GM19043 (cell line): Measurements from ENCODE around the gene GEMIN7.
"Not testable (repeated sequence)": the region's sequence is repeated elsewhere in the genome, so short reads cannot be mapped to it uniquely, and the experiment has no call there.

ENCODE experiments used
- ATAC-seq: cut with Tn5 transposase; IDR thresholded peaks from one replicate; pipeline ENCODE4 v1.9.1; 2021; ENCODE audit warnings: low read depth; ENCODE audit not compliant: unreplicated experiment

GEMIN7 gene

DNA sequence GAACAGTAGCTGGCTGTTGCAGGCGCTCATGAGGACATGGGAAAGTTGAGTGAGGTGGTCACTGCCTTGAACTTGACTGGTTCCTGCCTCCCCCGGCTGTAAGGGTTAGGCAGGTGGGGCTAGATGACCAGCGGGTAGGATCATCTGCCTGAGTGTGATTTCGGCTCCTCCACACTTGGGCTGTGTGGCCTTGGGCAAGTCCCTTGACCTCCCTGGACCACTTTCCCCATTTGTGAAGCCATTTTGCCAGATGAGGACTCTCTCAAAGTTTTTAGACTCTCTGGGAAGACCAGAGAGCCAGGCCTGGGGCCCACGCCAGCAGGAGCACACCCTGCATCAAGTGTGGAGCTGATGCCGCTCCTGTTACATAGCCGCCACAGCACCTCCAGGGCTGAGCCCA lies 23.4 kb downstream of the GEMIN7 start:
- ATAC-seq: no peak

DNA sequence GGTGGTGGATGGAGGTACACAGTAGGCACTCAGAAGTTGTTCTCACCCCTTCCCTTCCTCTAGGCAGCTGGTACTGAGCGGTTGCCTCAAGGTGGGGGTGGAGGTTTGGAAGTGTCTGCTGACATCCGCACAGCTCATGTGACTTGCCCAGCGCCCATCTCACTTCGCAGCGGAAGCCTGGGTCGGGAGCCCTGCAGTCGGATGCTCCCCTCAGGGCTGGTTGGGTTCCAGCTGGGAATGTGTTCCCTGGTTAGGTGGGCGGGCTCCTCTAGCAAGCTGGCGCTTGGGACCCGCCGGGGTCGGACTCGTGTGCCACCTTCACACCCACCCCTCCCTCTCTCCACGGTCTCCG lies 24.1 kb downstream of the GEMIN7 start:
- no peak for ATAC-seq

DNA sequence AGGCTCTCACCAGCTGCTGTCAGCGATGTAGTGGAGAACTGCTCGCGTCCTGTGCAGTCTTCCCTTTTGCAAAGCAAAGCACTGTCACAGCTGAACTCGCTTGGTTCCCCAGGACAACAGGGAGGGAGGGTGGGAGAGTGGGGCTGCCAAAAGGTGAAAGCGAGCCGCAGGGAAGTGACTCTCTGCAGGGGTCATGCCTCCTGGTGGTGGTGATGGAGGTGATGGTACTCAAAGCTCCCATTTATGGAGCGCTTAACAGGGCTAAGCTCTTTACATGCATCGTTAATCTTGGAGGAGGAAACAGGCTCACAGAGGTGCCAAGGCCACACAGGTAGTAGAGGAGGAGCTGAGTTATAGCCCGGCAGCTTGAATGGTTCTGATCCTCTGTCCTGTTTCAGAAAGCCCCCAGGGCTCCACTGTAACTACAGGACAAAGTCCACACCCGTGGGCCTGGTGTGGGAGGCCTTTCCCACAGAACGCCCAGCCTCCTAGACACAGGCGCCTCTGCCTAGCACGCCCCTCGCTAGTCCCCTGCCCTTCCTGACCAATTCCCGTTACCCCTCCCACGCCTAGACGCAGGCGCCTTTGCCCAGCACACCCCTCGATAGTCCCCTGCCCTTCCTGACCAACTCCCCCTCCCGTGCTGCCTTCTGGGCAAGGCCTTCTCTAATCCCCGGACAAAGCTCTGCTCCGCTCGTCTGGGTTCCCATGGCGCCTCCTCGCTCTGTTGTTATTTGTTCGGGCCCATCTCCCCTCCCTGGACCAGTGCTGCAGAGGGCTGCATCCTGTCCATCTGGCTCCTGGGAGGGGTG lies 24.7 kb downstream of the GEMIN7 start:
- ATAC-seq: no peak

DNA sequence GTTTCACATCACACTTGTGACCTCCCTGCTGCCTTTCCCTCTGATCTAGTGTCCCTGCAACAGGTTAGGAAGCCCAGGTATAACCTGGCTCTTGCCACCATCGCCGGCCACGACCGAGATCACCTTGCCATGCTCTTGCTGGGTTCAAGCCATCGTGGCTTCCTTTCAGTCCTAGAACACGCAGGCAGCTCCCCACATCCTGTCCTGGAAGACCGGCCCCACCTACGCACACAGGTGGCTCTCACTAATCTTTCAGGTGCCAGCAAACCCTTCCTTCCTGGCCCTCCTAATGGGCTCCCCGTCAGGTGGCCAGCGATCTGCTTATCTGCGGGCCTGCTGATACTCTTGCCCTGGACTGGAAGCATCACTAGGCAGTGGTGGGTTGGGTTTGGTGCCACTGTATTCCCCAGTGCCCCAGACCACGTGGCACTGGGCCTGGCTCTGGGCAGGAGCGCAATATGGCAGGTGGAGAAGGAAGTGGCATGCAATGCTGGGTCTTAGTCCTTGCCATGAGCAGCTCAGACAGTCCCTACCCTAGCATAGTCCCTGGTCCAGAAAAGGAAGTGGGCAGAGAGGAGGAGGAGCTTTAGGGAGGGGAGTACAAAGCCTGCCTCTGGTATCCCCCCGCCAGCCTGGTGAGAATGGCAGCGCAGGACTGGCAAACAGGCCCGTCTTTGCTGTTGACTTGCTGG lies 25.7 kb downstream of the GEMIN7 start:
- no peak for ATAC-seq

DNA sequence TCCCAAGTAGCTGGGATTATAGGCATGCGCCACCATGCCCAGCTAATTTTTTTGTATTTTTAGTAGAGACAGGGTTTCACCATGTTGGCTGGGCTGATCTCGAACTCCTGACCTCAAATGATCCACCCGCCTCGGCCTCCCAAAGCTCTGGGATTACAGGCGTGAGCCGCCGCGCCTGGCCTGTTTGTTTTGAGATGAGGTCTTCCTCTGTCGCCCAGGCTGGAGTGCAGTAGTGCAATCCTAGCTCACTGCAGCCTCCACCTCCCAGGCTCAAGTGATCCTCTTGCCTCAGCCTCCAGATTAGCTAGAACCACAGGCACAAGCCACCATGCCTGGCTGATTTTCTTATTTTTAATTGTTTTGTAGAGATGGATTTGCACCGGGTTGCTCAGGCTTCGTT lies 27.3 kb downstream of the GEMIN7 start:
- ATAC-seq: not testable (repeated sequence)

DNA sequence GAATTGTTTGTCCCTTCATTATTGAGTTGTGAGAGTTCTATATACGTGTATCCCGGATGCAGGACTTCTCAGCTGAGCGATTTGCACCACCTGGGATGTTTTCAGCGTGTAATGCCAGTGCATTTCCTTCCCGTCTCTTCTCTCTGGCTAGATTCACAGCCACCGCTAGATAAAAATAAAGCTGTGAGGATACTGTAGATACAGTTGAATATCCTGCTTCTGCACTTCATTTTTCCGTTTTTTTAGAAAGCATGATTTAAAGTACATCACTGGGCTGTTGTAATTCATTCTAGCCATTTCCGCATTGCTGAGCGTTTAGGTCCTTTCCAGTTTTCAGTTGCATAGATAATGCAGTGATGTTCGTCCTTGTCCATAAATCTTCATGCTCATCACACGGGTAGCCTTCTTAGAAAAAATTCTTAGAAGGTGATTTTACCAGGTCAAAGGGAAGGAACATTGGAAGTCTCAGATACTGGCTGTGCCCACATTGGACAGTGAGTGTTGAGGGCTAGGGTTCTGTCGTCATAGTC lies 28.6 kb downstream of the GEMIN7 start:
- no peak for ATAC-seq

DNA sequence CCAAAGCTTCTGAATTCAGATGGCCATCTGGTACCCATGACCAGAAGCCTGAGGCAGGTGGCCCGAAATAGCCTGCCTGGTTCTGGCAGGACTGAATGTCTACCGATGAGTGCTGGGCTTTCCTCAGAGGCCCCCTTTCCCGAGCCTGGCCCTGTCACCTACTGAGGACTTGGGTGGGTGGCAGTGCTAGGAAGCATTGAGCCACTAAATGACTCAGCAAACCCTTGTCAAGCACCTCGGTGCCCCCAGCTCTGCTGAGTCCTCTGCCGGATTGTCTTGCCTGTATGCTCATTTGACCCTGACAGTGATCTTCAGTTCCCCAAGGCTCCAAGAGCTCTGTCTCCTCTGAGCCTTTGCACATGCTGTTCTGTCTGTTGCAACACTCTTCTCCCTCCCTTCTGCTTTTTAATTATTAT lies 31.8 kb downstream of the GEMIN7 start:
- no peak for ATAC-seq

DNA sequence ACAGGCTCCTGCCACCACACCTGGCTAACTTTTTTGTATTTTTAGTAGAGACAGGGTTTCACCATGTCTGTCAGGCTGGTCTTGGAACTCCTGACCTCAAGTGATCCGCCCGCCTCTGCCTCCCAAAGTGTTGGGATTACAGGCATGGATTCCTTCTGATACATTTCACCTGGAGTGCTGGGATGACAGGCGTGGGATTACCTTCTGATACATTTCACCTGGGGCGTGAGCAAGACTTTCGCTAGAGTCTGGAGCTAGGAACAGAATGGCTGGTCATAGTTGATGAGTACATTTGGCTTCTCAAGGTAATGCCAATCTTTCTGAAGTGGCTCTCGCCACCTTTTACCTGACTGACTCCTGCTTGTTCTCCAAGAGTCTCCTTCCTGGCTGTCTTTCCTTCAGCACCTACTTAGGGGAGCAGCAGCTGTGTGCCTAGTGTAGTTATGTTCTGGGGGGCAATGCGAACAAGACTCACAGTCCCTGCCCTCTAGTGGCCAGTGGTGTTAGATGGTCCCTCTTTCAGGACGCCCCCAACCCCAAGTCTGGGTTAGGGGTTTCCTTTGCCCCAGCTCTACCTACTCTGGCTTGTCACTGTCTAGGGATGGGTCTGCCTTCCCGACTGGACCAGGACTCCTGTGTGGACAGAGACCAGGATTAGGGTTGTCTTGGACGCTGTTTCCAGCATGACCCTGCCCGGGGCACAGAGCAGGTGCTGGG lies 33.2 kb downstream of the GEMIN7 start:
- no peak for ATAC-seq

DNA sequence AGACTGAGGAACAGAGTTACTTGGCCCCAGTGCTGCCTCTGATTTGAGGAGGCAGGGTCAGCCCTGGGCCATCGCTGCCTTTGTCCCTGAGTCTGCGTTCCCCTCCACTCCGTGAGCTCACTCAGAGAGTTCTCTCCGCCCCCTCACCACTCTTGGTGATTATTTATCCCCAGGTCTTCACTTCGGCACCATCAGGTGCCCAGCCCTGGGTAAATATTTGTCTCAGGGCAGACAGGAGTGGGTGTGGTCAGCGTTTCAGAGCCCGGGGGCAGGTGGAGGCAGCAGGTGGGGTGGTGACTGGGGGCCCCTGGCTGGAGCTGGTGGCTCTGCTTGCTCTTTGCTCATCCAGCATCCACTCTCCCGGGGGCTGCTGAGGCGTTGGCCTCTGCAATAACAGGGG lies 34.6 kb downstream of the GEMIN7 start:
- ATAC-seq: no peak

DNA sequence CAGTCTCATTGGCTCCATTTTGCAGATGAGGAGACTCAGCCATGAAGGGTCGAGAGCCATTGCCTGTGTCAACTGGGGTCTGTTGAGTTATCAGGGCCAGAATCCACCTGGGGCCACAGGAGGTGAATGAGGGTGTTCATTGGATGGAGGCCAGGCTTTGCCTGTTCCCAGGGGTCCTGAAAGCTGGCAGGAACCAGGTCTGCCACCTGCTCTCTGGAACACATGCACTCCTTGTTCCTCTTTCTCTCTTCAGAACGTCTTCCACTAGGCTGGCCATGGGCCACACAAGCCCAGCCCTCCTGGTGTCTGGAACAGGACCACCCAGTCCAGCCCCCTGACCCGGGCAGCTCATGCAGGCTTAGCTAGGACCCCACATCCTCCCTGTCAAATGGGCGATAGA lies 35.1 kb downstream of the GEMIN7 start:
- ATAC-seq: no peak

DNA sequence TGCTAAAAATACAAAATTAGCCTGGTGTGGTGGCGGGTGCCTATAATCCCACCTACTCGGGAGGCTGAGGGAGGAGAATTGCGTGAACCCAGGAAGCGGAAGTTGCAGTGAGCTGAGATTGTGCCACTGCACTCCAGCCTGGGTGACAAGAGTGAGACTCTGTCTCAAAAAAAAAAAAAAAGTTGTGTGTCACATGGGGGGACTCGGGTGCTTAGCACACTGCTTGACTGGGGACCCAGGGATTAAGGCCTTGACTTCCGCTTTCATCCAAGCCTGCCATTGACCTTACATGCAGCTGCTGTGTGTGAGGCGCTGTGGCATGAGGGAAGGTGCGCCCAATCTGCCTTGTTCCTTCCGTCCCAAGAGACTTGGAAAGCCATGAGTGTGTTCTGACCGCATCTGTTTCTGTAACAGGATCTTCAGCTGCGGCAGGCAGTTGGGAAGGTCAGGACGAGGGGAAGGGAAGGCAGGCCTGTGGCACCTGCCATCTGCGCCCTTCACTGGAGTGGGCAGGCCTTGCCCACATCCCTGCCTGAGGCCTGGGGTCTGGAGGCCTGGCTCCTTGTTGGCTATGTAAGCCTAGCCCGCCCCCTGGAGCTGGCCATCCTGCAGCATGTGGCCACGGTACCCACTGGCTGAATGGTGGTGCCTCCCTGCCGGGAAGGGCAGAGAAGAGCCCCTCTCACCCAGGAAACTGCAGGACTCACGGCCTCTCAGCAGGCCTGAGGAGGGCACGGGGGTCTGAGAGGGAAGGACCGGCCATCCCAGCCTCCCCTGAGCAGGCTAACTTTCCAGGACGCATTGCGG lies 37.0 kb downstream of the GEMIN7 start:
- no peak for ATAC-seq

DNA sequence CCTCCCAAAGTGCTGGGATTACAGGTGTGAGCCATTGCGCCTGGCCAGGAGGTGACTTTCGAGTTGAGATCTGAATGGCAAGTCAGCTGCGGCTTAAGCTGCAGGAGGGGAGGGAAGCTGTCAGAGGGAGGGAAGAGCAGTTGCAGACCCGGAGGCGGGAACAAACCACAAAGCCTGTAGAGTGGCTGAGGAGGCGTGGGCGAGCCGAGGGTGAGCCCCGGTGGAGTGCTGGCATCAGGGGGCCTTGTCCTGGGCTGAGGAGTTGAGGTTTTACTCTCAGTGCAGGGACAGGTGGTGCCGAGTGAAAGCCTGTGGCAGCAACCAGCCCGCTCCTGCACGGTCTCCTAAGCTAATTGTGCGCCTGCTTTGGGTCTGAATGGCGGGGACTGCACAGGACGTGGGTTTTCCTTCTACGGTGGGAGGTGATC lies 38.1 kb downstream of the GEMIN7 start:
- ATAC-seq: no peak

DNA sequence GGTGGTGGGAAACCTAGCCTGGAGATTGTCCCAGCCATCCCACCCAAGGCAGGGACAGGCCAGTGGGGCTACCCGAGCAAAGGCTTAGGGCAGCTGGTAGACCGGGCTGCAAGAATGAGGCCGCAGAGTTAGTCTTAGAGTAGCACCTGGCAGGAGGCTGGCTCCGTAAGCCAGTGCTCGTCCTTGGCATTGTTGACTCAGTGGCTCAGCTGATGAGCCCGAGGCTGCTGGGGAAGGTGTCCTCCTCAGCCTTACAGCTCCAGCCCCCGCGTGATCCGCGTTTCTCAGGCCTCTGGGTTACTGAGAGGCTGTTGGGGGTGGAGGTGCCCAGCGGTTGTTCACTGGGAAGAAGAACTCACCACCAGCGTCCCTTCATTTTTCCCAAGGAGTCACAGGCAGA lies 38.6 kb downstream of the GEMIN7 start:
- ATAC-seq: no peak

DNA sequence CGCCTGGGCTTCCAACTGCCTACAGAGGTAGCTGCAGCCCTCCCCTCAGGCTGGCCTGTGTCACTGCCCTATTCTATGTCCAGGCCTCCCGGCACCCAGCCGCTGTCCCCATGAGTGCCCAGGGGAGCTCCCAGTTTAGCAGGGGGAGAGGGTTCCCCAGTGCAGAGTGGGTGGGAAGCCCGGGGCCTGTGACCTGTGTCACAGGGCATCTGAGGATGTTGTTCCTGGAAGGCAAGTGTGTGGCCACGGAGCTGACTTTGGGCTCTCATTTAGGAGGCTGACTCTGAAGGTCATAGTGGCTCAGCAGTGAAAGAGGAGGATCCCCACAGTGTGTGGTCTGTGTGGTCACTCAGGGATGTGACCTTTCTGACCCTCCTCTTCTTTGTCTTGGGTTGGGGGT lies 39.0 kb downstream of the GEMIN7 start:
- no peak for ATAC-seq

DNA sequence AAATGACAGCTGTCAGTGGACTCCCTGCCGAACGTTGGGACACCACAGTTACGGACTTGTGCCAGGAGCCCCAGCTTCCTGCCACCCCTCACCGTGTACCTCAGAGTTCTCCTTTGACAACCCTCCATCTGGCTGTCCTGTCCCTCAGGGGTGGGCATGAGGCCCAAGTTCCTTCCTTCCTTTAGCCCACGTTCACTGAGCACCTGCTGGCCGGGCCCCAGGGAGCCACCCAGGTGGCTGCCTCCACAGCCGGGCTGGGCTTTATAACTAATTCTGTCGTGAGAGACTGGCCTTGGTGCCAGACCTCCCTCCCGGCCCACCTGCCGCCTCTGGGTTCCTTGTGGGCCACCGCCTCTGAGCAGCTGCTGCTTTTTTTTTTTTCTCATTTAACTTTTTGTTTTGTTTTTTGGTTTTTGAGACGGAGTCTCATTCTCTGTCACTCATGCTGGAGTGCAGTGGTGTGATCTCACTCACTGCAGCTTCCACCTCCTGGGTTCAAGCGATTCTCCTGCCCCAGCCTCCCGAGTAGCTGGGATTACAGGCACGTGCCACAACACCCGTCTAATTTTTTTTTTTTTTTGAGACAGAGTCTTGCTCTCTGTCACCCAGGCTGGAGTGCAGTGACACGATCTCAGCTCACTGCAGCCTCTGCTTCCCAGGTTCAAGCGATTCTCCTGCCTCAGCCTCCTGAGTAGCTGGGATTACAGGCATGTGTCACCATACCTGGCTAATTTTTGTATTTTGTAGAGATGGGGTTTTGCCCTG lies 39.7 kb downstream of the GEMIN7 start:
- not testable (repeated sequence) for ATAC-seq

DNA sequence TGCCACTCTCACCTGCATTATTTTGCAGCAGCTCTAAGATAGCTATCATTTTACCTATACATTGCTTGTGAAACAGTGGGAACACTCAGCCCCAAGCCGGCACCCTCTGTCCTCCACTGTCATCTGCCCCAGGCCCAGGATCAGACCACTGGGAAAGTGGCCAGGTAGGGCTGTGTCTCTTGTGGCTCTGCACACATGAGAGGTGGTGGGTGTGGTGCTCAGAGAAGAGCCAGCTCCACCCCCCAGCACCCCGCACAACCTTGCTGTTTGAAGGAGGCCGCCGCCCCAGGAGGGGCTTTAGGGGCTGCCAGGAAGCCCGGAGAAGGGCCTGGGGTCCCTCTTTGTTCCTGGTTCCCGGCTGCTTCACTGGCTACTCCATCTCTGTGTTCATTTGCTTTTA lies 40.5 kb downstream of the GEMIN7 start:
- no peak for ATAC-seq

DNA sequence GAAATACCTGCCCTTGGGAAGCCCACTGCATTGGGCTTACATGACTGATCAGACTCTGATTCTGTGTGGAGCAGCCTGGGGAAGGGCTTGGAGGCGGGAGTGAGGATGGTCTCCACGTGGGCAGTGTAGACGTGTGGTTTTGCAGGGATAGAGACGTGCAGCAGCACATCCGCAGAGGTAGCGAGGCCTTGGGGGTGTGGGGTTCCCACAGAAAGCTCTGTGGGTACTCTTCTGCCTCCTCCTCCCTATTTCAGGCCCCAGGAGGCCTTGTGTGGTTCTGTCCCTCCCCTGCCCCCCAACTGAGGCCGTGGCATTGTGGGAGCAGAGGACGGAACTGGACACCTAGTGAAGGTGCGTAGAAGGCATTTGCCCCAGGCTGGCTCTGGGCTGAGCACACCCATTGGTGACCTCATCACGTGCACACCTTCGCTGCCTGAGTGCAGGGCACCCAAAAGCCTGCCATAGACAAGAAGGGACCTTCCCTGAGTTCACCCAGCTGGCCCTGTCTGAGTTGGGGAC lies 42.8 kb downstream of the GEMIN7 start:
- ATAC-seq: no peak

DNA sequence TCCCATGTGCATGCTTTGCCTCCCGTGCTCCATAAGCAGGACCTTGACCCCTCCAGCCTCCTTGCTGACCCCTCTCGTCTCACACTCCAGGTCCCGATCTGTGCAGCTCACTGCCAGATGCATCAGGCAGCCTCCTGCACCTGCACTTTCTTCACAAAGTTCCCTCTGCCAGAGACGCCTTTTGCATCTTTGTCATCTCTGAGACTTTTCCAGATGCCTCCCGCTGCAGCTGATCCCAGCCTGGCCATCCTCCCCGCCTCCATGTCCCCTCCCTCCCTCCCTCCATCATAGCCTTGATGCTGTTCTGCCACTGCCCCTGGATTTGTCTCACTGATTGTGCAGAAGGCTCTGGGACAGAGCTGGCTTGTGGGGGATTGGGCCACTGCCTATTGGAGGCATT lies 43.8 kb downstream of the GEMIN7 start:
- no peak for ATAC-seq

DNA sequence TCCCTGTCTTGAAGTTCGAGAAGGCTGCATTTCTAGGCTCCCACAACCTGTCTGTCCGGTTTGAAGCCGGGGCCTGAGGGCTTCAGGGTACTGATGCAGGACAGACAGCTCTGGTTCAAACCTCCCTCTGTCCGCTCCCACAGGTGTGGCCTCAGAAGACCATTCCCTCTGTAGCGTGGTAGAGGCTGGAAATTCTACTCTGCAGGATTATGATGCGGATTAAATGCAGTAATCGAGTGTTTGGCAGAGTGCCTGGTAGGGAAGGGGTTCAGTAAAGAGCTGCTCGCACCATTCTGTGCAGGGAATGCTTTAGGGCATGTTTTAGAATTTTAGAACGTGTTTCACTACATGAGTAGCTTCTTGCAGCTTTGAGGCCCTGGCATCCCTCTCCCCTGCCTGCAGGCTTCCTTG lies 44.4 kb downstream of the GEMIN7 start:
- ATAC-seq: no peak

DNA sequence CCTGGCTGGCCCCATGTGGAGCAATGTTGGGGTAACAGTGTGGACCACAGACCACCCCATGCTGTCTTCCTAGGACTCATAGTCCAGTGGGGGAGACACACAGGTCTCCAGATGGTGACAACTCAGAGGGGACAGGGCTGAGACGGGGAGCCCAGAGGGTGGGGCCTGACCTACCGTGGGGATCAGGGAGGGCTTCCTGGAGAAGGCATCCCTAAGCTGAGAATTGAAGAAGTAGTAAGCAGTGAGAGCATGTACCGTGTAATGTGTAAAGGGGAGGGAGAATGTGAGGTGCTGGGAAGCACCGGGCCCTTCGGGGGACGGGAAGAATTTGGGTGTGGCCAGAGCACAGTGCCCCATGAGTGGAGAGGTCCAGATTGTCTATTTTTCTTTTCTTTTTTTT lies 45.0 kb downstream of the GEMIN7 start:
- ATAC-seq: no peak
